Measurements from ENCODE around the gene PPFIA2.

Gene PPFIA2

DNA sequence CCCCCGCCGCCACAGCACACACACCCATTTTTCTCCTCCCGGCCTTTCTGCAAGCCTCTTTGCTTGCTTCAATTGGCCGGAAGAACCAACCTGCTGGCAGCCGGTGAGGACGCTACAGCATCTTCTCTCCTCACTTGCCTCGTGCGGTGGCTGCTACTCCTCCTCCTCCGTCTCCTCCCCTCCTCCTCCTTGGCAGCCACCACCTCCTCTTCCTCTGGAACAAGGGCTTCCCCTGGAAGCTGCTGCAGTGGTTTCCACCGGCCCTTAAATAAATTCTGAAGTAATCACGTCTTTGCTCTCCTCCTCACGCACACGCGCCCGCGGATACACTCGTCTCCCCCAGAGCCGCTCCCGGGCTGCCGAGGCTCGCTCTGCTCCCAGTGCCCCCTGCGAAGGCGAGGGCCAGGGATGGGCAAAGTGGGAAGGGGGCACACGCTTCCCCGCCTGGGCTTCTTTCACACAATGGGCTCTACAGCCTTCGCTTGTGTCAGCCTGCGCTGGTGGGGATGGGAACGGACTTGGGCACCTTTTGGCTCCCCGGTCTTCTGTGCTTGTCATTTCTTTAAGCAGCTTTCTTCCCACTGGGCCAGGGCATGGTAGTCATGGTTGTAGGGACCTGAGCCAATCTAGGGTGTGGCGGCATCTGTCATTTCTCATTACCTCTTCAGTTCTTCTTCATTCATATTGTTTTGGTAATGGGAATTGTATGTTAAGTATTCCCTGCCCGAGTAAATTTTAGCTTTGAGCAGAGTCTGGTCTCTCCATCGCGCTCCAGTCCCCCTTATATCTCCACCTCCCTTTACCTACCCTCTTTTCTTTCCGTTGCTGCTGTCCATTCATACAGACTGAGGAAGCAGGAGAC lies at the start of gene PPFIA2:
Gene PPFIA2 (minus strand): TSS at position 161 of the 862 bp plus-strand sequence.
- no peak for DNase-seq

GRCh38 chr12:81800298-81801148 lies 41.4 kb upstream of the PPFIA2 start:
- no peak for DNase-seq

DNA sequence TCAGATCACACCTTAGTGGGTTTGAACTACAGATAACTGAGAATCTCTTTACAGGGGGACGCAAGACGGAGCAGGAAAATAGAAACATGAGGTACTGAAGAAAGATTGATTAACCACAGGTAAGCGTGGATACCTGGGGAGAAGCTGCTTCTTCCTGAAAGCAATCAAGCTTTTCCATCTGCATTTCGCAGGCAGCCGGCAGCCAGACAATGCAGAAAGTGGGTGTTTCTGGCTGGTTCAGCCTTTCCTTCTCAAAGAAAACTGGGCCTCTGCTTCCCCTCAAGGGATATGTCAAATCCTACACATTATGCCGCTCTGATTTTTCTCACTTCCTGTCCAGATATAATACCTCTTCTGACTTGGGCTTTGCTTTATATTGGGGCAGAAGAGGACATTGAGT lies 39.1 kb upstream of the PPFIA2 start:
- no peak for DNase-seq

DNA sequence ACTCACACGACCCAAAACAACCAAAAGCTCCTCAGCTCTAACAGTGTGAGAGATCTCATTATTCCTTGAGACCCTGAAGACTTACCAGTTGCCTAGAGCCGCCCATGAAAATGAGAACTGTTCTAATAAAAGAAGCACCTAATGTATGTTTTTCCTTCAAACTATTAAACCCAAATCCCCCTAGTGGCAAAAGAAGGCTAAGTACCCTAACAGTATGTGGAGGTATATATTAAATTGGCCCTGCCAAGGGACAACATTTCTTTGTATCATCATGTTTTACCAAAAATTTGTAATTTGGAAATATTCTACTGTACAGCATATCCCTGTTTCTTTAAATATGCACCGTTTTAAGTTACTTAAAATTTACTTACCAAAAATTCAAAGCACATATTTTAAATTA lies 38.0 kb upstream of the PPFIA2 start:
- DNase-seq = no peak

DNA sequence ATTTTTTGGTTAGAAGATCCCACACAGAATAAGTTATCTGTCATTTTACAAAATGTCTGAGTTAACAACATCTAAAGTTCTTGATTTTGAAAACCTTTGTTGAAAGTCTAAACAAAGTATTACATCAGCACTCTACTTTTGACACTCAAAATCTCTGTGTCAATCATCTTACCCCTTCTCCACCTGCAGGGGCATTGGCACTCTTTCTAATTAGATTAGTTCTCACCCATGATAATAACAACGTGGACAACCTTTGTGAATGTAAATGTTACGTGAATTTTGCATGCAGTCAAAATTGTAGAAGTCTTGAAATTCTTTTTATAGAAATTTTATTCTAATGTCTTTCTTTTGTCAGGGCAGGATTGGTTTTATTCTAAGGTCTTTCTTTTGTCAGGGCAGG lies 33.5 kb upstream of the PPFIA2 start:
- DNase-seq = no peak

GRCh38 chr12:81779216-81779615 lies 20.1 kb upstream of the PPFIA2 start:
- no peak for DNase-seq

- no peak for DNase-seq
Measured at GRCh38 chr12:81778719-81779118, 19.6 kb upstream of the PPFIA2 start.

DNA sequence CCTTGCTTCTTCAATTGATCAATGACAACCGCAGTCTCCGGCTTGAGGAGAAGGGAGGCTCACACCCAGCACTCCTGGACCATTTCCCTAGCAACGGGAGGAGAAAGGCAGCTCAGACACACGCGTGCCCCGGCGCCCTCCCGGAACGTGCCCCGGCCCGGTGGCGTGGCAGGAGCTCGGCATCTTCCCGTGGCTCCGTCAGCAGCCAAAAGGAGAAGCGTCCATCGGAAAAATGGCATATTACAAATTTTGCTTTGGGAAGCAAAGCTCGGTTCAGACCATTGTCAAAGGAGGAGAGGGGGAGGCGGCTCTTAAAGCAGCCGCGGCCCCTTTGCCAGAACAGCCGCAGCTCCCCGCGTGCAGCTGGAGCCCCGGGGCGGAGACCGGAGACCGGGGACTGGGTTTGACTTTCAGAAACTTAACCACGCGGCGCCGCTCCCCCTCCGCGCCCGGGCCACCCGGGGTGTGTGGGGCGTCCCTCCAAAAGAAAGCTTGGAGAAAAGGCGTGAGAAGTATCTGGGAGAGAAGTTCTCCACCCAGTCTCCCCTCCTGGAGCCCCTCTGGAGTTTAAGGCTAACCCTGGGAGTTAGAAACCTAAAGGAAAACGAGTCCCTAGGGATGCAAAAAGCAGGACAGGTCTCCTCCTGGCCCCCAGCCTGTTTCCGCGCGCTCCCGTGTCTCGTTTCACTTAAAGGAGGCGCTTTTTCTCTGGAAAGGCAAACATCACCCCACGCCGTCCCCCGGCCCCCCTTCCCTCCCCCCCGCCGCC lies 545 bp downstream of the PPFIA2 start:
- DNase-seq = no peak

DNA sequence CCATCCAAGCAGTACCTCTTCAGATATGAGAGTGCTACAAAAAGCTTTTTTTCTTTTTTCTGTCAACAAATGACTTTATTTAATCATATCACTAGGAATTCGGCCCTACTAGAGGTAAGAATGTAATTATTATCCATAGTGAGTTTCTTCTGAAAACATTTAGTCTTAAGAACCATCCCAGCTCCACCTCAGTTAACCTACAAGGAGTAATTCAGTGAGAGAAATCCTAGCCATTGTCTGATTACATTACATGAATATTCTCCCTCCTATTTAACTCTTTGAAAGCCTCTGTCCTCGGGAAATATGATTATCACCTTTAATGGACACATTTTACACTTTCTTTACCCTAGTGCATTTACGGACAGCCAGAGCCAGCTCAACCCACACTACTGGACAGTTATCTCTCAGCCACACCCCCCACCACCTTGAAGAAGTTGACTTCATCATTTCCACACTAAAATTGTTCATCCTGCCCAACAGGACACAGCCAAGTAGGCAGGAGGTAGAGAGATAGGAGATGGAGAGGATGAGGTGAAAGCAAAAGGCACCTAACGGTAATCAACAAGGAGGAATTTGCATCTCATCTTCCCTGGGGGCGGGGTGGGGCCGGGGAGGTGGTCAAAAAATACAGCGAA lies 1.3 kb downstream of the PPFIA2 start:
- DNase-seq = no peak

GRCh38 chr12:81729781-81730180 lies 29.4 kb downstream of the PPFIA2 start:
- DNase-seq = no peak

DNA sequence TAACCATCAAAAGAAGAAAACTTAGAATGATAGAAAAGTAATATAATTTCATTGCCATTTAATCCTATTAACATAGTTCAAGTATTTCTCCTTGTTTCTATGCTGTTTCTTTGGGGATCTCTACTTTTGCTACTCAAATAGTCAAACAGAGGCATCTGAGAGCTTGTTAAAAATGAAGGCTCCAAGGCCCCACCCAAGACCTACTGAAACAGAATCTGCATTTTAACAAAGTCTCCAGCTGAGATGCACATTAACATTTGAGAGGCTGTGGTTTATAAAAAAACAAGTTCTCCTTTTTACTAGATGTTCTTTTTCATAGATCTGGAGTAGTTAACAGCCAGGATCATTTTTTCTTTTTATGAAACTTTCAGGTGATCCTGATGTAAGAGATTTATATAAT lies 31.8 kb downstream of the PPFIA2 start:
- no peak for DNase-seq

DNA sequence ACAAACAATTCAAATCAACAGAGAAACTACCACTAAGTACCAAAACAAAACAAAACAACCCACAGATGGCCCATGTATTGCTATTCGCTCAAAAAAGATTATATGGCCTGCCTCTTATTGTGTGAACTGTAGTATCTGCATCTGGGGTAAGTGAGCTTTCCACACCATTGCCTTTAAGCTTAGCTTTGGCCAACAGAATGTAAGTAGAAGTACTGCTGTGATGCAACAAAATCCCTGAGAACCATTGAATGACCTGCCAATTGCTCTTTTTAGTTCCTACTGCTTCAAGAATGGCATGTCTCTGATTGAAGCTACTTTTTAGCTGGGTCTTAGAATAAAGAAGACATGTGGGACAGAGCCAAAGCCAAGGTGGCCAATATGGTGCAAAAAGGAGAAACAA lies 32.5 kb downstream of the PPFIA2 start:
- no peak for DNase-seq

DNA sequence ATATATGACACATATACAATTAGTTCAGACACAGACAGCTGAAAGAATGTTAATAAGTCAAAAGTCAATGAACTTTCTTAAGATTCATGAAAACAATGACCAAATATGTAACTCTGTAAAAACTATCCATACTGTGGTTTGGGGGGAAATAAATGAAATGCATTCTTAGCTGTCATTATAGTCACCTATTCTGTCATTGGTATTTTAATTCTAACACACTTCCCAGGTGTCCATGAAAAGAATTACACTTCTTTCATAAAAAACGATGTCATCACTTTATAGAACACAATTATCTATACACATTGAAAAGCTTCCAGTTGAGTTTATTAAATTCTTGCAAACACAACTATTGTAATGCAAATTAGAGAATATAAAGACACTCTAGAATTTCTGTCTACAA lies 35.8 kb downstream of the PPFIA2 start:
- DNase-seq = no peak

- DNase-seq = no peak
Measured at GRCh38 chr12:81722004-81722403, 37.1 kb downstream of the PPFIA2 start.

DNA sequence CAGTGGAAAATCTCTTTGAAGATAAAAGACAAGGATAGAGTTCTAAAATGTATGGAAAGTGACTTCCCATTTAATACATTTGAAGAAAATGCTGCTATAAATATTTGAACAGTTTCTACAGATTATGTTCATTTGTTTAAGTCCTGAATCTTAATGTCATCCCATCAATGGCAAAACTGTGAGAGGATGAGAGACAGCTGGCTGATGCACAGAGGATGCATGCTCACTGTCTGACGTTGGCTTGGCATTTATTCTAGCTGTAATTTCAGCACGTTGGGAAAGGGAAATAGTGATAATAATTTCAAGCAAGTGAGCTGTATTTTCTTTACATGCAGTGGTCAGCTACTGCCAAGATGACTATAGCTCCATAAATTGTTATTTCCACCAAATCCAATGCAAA lies 40.5 kb downstream of the PPFIA2 start:
- no peak for DNase-seq

GRCh38 chr12:81712536-81712935 lies 46.6 kb downstream of the PPFIA2 start:
- no peak for DNase-seq

GRCh38 chr12:81705586-81705985 lies 53.6 kb downstream of the PPFIA2 start:
- DNase-seq = no peak

- DNase-seq = no peak
Measured at GRCh38 chr12:81699551-81699950, 59.6 kb downstream of the PPFIA2 start.

- DNase-seq = no peak
Measured at GRCh38 chr12:81692008-81692407, 67.1 kb downstream of the PPFIA2 start.

GRCh38 chr12:81683881-81684280 lies 75.3 kb downstream of the PPFIA2 start:
- DNase-seq = no peak

- no peak for DNase-seq
Measured at GRCh38 chr12:81679614-81680013, 79.5 kb downstream of the PPFIA2 start.

- no peak for DNase-seq
Measured at GRCh38 chr12:81670759-81671158, 88.4 kb downstream of the PPFIA2 start.

DNA sequence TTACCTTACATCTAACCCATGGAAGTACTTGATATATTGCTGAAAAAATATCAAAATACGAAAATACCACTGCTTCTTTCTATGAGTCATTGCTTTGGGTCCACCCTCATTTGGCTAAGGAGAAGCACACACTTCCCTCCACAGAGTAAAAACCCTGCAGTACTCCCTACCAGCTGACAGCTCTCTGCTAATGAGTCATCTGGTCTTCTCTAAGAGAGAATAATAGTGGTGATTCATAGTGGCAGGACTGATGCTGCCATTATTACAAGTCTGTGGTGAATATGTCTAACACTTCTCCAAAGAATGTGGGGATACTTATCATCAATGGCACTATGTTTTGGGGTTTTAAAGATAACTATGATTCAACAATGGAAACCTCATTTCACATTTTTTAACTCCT lies 90.7 kb downstream of the PPFIA2 start:
- DNase-seq = peak; percentile 42
